CD4-positive, alpha-beta T cell treated with Interleukin-21 for 1 hour (primary cell): ENCODE measurements around the gene RANBP1.

Experiments
- DNase-seq: peaks from one replicate; pipeline ENCODE4 v3.0.0-alpha.2; 2020

RANBP1 gene

DNA sequence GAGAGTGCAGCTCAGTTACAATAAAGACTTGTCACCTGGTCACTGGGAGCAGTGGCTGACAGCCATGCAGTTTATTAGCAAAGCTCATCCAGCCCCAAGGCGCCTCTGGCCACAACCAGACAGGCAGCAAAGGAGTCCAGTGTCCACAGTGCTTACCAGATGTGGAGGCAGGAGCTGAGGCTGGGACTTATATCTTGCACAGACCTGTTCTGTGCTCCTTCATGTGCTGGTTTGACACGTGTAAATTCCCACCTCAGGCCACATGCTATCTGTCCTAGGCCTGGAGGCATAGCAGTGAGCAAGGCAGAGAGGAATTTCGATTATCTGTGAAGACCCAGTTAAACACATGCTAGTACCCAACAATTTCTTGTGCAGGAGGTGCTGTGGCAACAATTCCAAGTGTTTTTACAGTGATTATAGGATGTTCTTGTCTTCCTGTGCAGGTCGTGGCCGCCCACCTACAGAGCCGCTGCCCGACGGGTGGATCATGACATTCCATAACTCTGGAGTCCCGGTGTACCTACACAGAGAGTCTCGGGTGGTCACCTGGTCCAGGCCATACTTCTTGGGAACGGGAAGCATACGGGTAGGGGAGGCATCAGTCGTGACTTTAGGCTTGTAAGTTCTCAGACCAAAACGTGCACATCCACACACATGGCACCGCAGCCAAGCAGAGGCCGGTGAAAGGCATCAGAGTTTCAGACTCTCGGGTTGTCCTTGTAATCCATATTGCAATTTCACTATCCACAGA is 26.5 kb upstream of the RANBP1 start:
- DNase-seq: no peak

DNA sequence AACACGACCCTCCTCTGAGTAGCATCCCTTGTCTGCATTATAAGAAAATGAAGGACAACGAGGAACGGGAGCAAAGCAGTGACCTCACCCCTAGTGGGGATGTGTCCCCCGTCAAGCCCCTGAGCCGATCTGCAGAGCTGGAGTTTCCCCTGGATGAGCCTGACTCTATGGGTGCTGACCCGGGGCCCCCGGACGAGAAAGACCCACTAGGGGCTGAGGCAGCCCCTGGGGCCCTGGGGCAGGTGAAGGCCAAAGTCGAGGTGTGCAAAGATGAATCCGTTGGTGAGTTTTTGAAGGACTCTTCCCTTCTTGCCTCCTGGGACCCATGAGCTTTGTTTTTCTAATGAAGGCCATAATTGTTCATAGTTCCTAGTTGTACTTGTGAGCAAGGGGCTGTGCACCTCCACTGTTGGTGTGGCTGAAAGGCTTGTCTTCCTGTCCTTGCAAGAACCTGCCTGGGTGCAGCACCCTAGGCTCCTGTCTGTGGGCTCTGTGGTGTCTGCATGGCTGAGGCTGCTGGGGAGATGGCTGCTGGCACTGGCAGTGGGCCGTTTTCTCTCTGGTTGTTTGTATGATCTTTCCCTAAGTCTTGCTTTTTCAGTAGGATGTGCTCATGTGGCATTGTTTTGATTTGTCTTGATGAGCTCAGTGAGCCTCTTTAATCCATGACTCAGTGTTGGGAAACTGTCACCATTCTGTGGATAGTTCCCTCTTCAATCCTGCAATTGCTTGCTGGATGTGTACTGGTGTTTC is 25.8 kb upstream of the RANBP1 start:
- DNase-seq: no peak

DNA sequence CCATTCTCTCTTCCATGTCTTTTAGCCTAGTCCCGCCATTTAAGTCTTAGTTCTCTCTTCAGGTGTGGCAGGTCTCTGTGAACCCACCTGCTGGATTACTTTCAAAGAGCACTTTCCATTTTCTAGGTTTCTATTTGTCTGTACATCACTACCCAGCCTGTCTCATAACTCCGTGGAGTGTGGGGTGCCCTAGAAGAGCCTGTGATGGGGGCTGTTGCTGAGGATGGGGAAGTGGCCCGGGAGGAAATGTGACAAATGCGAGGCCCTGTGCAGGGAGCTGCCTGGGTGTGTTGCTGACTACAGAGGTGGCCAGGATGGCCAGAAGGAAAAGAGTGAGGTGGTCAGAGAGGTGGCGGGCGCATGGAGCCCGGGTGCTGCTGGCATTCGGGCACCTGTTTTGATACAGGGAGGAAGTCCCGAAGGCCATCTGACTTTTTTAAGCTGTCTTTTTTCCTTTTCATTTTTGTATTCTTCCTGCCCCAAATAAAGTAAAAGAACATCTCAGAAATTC is 25.1 kb upstream of the RANBP1 start:
- no peak for DNase-seq

DNA sequence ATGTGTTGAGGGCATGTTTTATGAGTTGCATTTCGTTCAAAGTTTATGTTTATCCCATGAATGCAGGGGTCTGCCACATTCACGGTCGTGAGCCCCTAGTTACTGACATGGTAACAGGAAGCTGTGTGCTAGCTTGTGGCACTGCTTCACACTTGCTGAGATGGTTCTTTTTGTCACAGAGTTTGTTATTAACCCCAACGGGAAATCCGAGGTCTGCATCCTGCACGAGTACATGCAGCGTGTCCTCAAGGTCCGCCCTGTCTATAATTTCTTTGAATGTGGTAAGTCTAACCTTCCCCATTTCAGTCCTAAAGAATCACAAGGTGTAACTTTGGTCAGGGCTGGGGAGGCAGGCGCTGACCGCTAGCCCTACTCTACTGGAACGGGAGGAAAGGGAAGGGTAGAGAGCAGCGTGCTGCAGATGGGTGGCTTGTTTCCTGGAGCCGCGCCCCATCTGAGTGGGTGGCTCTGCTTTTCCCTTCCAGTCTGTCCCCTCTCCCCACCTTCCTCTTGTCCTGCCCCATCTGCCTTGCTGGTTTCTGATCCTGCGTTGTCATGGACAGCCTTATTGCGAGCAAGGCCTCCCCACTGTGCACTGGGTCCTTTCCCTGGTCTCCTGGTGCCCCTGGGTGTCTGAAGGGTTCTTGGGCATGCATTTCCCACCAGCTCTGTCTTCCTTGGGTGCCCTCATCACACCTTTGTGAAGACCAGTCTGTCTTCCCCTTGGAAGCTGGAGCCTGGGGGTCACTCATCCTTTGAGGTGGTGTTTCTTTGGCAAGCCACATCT is 24.0 kb upstream of the RANBP1 start:
- DNase-seq: no peak

DNA sequence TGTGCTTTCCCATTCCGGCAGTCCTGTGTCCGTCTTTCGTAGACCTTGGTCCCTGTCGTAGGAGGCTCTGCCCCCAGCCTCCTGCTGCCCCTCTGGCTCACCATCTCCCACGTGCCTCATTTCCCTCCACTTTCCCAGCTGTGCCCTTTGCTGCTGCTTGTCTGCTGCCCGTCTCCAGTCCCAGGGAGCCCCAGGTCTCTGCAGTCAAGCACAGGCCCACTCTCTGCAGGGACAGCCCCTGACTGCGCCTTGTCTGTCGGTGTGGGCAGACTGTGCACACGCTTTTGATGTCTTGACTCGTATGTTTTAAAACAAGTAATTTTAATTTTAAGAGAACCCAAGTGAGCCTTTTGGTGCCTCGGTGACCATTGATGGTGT is 23.4 kb upstream of the RANBP1 start:
- no peak for DNase-seq

DNA sequence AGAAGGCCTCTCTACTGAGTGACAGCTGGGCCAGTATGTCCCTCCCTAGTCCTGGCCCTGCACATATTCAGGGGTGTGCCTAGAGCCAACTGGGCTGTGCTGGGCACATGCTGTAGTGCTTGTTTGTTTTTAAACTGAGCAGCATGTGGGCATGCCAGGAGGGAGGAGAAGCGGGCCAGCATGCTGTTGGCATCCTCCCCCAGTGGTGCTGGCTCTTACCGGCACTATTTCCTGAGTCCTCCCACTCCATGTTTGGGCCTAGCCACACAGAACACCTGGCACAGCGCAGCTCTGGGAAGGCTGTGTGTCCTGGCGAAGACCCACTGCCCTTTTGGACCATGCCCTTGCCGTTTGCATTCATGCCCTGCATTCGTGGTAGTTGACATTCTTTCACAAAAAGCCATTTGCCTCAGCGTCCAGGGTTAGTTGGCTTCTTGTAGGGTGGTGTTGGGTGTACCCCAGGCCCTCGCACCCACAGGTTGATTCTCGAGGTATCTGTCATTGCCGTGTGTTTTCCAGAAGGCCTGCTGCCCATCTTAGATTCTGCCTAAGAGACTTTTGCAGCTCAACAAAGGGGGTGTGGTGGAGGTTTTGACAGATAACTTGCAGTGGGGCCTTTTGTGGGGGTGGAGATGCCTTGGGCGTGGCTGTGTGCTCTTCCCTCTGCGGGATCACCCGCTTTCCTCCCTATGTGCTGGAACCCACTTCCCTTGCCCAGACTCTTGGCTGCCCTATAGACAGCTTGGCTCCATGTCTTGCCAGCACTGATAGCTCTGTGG is 22.3 kb upstream of the RANBP1 start:
- no peak for DNase-seq

DNA sequence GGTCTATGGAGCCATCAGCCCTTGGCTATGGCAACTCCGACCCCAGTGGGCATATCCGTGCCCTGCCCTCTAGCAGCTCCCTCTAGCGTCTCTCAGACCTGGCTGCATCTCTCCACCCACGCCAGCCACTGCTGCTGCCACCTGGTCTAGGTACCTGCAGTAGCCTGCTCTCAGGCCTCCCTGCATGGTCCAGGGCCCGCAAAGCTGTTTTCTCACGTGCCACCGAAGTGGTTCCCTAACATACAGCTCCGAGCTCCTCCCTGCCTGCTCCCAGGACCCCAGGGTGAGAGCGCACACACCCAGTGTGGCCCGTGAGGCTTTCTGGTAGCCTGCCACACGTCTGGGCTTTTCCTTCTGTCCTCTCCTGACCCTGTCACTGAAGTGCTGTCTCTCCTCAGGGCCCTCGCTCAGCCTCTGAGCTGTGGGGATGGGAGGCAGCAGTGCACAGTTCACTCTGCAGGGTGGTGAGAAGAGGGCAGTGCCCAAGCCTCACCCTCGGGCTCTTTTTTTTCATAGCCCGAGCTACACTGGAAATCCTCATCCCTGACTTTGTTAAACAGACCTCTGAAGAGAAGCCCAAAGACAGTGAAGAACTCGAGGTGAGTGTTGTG is 21.6 kb upstream of the RANBP1 start:
- no peak for DNase-seq

DNA sequence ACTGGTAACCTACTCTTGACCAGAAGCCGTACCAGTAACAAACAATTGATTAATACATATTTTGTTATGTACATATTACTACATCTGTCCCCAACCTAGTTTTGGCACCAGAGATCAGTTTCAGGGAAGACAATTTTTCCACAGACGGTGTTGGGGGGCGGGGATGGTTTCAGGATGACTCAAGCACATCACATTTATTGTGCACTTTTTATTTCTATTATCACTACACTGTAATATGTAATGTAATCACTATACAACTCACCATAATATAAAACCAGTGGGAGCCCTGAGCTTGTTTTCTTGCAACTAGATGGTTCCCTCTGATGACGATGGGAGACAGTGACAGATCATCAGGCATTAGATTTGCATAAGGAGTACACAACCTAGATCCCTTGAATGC is 20.4 kb upstream of the RANBP1 start:
- no peak for DNase-seq

DNA sequence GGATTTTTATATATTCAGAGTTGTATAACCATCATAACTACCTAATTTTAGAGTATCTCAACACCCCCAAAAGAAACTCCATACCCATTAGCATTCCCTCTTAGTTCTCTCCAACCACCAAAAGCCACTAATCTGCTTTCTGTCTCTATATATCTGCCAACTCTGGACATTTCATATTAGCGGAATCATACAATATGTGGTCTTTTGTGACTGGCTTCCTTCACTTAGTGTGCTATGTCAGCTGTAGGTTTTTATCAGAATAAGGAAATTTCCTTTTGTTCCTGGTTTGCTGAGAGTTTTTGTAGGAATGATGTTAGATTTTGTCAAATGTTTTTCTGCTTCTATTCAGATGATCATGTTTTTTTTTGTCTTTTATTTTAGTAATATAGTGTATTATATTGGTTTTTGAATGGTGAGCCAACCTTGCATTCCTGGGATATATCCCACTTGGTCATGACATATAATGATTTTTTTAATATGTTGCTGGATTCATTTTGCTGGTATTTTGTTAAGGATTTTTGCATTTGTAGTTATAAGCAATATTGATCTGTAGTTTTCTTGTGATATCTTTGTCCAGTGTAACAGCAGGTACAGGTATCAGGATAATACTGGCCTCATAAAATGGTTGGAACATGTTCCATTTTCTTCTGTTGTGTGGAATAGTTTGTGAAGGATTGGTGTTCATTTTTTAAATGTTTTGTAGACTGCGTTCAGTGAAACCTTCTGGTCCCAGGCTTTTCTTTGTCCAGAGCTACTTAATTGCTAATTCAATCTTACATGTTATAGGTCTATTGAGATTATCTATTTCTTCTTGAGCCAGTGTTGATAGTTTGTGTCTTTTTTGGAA is 19.1 kb upstream of the RANBP1 start:
- no peak for DNase-seq

DNA sequence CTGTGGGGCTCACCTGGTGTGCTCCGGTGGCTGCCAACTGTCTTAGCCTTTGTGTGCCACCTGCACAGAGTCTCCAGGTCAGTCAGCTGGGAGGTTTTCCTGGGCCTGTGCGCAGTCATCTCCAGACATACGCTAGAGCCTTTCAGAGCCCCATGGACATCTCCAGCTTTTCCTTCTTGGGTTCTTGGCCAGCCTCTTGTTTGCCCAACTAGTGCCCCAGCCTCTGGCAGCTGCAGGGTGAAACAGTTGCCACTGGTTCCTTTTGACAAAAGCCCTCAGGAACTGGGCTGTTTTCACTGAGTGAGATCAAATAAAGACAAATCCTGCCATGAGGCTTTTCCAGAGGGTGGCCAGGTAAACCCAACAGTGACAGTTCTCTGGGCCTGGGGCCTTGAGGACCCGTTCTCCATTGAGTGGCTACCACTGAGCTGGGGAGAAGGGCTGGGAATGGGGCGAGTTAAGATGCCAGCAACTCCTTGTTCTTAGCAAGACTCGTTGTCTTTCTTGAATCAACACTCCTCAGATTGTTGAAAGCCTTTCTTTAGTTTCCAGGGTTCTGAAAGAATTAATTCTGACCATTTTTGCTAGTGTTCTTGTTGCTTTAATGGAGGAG is 16.7 kb upstream of the RANBP1 start:
- DNase-seq: no peak

DNA sequence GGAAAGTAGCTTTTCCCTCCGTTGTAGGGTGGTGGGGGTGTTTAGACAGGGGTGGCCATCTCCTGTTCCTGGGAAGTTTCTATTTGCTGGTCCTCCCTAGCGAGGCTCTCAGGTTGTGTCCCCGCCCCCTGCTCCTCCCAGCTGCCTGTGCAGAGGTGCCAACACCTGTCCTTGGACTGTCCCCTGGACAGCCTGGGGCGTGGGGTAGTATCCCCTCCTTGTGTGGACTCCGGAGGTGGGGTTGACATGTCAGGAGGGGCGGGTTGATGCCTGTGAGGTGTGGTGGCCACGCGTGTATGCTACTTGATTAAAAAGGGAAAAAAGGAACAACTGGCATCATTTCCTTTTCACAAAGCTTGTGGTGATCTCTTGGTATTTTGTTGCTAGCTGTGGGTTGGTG is 14.3 kb upstream of the RANBP1 start:
- no peak for DNase-seq

DNA sequence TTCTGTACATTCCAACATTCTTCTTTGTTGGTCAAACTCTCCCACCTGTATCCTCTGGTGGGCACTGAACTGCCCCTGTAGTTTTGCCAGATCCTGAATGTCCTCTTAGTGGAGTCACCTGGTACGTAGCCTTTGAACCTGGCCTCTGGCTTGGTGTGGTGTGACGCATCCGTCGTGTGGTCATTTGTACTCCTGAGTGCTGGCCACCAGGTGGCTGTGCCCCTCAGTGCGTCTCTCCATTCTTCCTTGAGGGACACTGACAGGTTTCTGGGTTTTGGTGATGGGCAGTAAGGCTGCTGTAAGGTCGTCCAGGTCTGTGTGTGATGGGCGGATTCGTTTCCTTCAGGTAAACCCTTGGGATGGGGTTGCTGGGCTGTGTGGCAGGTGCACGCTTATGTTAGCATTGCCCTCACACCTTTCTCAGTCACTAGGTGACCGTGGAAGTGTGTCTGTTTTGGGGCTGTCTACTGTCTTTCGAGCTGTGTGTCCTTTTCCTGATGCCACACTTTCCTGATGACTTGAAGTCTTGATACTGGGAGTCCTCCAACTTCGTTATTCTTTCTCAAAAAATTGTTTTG is 13.6 kb upstream of the RANBP1 start:
- DNase-seq: no peak

DNA sequence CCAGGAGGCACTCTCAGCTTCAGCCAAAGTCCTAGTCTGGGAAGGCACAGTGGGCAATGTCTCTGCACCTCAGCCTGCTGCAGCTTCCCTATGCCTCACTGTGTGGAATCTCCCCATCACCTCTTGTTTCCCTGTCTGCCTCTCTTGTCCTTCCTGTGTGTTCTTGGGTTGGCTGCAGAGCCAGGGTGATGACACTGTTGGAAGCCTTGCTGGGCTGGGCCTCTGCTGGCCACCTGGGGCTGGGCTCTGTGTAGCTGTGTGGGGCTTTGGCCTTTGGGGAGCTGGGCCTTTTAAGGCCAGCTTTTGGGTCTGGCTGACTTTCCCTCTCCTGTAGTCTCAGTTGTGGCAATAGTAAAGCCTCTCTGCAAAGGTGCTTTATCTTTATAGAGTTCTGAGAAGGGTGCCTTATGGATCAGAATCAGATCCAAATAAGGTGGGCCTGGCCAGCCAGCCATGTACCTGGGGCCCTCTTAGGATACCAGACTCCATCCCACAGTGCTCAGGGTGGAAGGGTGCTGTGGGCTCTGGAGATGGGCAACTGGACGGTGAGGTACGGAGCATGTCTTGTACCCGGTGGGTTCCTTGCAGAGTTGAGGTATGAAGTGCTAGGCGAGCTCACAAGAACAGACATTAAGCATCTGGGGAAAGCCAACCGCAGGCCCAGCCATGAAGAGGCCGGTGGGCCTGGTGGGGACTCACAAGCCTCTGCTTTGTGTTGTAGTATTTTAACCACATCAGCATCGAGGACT is 10.3 kb upstream of the RANBP1 start:
- DNase-seq: no peak

DNA sequence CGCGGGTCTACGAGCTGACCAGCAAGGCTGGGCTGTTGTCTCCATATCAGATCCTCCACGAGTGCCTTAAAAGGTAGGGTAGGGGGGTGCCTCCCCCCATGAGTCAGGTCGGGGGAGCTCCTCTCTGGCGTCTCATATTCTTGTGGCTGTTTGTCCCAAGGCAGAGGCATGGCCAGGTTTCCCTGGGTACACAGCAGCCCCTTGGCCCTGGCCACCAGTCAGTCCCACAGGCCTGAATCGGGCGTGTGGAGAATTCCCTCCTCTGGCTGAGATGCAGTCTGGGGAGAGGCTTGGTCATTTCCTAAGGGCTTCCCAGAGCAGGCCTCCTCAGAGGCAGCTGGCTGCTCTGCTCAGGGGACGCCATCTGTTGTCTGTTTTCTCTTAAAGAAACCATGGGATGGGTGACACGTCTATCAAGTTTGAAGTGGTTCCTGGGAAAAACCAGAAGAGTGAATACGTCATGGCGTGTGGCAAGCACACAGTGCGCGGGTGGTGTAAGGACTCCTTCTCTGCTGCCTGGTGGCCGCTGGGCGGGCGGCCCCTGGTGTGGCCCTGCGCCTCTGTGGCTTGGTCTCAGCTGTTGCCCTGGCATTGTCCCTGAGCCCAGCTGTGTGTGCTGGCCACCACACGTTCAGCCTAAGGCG is 9.6 kb upstream of the RANBP1 start:
- DNase-seq: no peak

DNA sequence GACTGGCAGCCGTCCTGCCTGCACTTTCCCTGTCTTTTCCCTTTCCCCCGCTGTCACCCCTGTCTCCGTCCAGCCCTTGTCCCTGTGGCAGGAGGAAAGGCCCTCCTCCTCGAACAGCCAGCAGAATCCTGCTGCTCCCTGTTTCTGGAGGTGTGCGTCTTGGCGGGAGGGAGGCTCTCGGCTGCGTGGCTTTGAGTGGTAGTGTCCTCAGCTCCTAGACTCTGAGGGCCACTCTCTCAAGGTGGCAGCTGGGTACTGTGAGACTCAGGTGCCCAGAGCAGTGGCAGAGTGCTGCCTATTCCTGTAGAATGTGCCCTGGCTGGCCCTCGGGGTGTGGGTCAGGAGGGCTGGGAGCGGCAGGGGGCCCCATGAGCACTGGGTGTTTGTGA is 9.1 kb upstream of the RANBP1 start:
- no peak for DNase-seq

DNA sequence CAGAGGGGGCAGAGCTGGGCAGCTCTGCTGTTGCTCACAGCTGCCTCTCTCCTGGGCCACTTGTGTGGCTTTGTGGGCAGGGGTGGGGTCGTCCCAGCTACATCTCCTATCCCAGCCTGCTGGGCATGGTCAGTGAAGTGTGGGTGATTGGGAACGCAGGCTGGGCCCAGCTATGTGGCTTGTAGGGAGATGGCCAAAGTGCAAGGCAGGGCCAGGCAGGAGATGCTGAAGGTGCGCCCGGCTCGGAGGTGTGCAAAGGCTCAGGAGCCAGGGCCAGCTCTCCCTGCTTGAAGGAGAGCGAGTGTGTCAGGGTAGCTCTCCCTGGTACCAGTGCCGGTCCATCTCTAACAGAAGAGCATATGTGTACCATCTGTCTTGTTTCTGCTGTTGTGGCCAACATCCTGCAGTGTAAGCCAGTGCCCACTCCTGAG is 8.4 kb upstream of the RANBP1 start:
- no peak for DNase-seq

DNA sequence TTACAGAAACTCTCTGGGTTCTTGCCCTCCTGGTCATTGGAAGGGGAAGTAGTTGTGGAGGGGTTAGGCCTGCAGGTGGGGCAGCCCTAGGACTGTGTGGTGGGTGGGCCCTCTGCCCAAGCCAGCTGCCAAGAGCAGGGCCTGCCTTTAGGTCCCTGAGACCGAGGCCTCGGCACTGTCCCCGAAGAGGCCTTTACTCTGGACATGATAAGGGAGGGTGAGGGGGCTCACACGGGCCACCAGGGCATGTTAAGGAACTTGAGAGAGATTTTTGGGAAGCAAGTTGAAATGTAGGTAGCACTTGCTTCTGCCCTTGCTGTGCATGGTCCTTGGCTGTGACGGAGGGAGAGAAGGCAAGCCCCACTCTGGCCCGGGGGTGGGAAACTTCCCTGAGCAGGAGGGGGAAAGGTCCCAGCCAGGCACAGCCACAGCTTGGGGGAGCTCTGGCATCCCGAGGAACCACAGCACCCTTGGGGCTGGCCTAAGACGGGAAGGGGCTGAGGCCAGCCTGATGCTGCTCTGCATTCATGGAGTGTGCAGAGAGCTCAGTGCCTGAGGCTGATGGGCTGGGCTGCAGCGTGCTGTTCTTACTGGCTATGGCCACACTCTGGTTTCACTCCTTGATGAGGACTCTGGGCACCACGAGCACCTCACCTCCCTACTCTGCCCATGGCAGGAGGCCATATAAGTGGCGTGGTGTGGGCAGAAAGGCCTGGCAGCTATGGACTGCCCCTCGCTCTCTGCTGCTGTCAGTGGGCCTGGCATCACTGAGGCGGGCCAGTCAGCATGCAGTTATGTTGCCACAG is 7.8 kb upstream of the RANBP1 start:
- DNase-seq: no peak

DNA sequence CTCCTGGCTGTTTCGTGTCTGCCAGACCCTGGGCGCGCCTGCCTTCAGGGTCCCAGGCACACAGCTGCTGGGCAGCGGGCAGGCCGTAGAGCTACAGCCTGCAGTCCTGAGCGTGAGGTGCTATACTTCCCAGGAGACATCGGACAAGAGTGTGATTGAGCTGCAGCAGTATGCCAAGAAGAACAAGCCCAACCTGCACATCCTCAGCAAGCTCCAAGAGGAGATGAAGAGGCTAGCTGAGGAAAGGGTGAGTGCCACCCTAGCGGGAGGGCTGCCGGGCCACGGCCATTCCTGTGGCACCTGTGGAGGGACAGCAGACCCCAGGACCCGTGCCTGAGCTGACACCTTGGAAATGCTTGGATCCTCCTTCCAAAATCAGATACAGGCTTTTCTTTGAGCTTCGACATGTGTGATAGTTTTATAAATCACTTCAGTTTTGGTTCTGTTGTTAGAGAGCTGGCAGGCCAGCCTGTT is 7.1 kb upstream of the RANBP1 start:
- no peak for DNase-seq
